B cell (primary cell): Measurements from ENCODE around the gene TMEM53. TPM values are rescaled to one million over a fixed set of nuclear protein-coding genes. Genes with fewer than 3 reads are reported as not detected.

ENCODE experiments used
- ATAC-seq: fragments of 200-7000 bp; cut with Tn5 transposase; one replicate; pipeline ENCODE4 v1.10.0; 2021; ENCODE audit warnings: low read depth, mild to moderate bottlenecking, moderate number of reproducible peaks, moderate library complexity
- CTCF ChIA-PET: fragments of 350-600 bp; sonication (Branson Sonifier 250); formaldehyde crosslinking; loops from one replicate; lab custom pipeline; 2021; ENCODE audit warnings: antibody characterized with exemption, inconsistent platforms; lab: Charles Lee
- POLR2A ChIA-PET: fragments of 350-600 bp; sonication (Branson Sonifier 250); formaldehyde crosslinking; loops from one replicate; lab custom pipeline; 2021; ENCODE audit warnings: antibody characterized with exemption; lab: Charles Lee
- DNase-seq: peaks from one replicate; pipeline ENCODE4 v3.0.0; 2013
- H2AFZ ChIP-seq: 2 replicates; pipeline ENCODE4 v1.6.1; 2012; ENCODE audit warnings: mild to moderate bottlenecking, low read depth, low read length; ENCODE audit not compliant: insufficient read depth, poor library complexity, severe bottlenecking
- H3K27ac ChIP-seq, 2 donors: 1 replicate in 1 of 2; 2 replicates in 1 of 2; pipeline ENCODE4 v1.5.1; 2012 to 2013; ENCODE audit warnings: low read length in 2 of 2, mild to moderate bottlenecking in 2 of 2, moderate library complexity in 1 of 2
- H3K27me3 ChIP-seq, 4 experiments: fragments of 200-600 bp in 1 of 4; sonication (generic) in 1 of 4; replicated peaks in 1 of 4; 1 replicate in 2 of 4; 2 replicates in 2 of 4; pipeline versions ENCODE4 v1.6.1 to v1.7.0; 2013 to 2016; ENCODE audit warnings: low read length in 3 of 4, mild to moderate bottlenecking in 2 of 4, mixed read lengths in 1 of 4, moderate library complexity in 1 of 4; ENCODE audit not compliant: insufficient read depth in 4 of 4, control insufficient read depth in 3 of 4; ENCODE audit errors: control extremely low read depth in 1 of 4
- H3K36me3 ChIP-seq, 2 experiments: replicated peaks in 1 of 2; 1 replicate in 1 of 2; 2 replicates in 1 of 2; pipeline versions ENCODE4 v1.6.1 to v1.7.1; 2013; ENCODE audit warnings: low read length in 1 of 2; ENCODE audit not compliant: insufficient read depth in 2 of 2, control insufficient read depth in 1 of 2; ENCODE audit errors: control extremely low read depth in 1 of 2, extremely low read depth in 1 of 2
- H3K4me1 ChIP-seq, 2 donors: fragments of 200-600 bp in 1 of 2; sonication (generic) in 1 of 2; 1 replicate in 1 of 2; 2 replicates in 1 of 2; pipeline versions ENCODE4 v1.5.1 to v1.6.1; 2013 to 2017; ENCODE audit warnings: low read length in 2 of 2; ENCODE audit not compliant: control insufficient read depth in 2 of 2, insufficient read depth in 2 of 2
- H3K4me2 ChIP-seq: replicated peaks from 2 replicates; pipeline ENCODE3; 2012; ENCODE audit warnings: mild to moderate bottlenecking, low read depth, low read length; ENCODE audit not compliant: poor library complexity, severe bottlenecking
- H3K4me3 ChIP-seq, 5 experiments: fragments of 200-600 bp in 1 of 5; sonication (generic) in 1 of 5; 1 replicate in 3 of 5; 2 replicates in 2 of 5; pipeline versions ENCODE4 v1.5.1 to v1.7.0; 2011 to 2016; ENCODE audit warnings: low read length in 4 of 5, mild to moderate bottlenecking in 4 of 5, low read depth in 2 of 5, control low read depth in 1 of 5, moderate library complexity in 1 of 5; ENCODE audit not compliant: insufficient read depth in 1 of 5; ENCODE audit errors: control extremely low read depth in 1 of 5, extremely low read depth in 1 of 5
- H3K79me2 ChIP-seq: fragments of 200-600 bp; sonication (generic); one replicate; pipeline ENCODE4 v1.6.0; 2016; ENCODE audit warnings: low read length; ENCODE audit not compliant: control insufficient read depth, insufficient read depth
- H3K9ac ChIP-seq: fragments of 200-600 bp; sonication (generic); 2 replicates; pipeline ENCODE4 v1.6.1; 2017; ENCODE audit warnings: mild to moderate bottlenecking, low read length, moderate library complexity
- H3K9me3 ChIP-seq, 3 donors: one replicate each; pipeline versions ENCODE4 v1.6.1 to v1.7.1; 2013; ENCODE audit warnings: low read length in 2 of 3; ENCODE audit not compliant: control insufficient read depth in 2 of 3, insufficient read depth in 1 of 3; ENCODE audit errors: control extremely low read depth in 1 of 3
- H4K20me1 ChIP-seq: 2 replicates; pipeline ENCODE4 v1.6.0; 2012; ENCODE audit warnings: mild to moderate bottlenecking, low read length; ENCODE audit not compliant: insufficient read depth, control insufficient read depth, poor library complexity, severe bottlenecking
- H3K27ac Mint-ChIP-seq: one replicate; pipeline ENCODE4 v1.8.0; 2021; ENCODE audit warnings: mixed read lengths
- H3K27me3 Mint-ChIP-seq: one replicate; pipeline ENCODE4 v1.8.0; 2021; ENCODE audit warnings: mixed read lengths
- H3K4me1 Mint-ChIP-seq: one replicate; pipeline ENCODE4 v1.8.0; 2021; ENCODE audit warnings: mixed read lengths
- H3K4me3 Mint-ChIP-seq: one replicate; pipeline ENCODE4 v1.8.0; 2021; ENCODE audit warnings: mixed read lengths
- H3K9me3 Mint-ChIP-seq: one replicate; pipeline ENCODE4 v1.8.0; 2022; ENCODE audit warnings: mixed read lengths; ENCODE audit not compliant: insufficient read depth
- CTCF ChIP-seq: fragments of 200-600 bp; IDR thresholded peaks from one replicate; pipeline ENCODE4 v1.8.0; 2022; ENCODE audit warnings: antibody characterized with exemption, mild to moderate bottlenecking
- EZH2 ChIP-seq: IDR thresholded peaks from 2 replicates; pipeline ENCODE4 v1.6.1; 2012; ENCODE audit warnings: borderline replicate concordance, low read depth, mild to moderate bottlenecking, moderate library complexity, low read length; ENCODE audit not compliant: insufficient read depth, poor library complexity, severe bottlenecking
- WGBS: methylation state at CpG from one replicate; pipeline ENCODE4 v1.1.5; 2013; ENCODE audit warnings: missing lambda C conversion rate; ENCODE audit not compliant: insufficient coverage; 5-methylcytosine and 5-hydroxymethylcytosine counted together
- intact Hi-C: fragments of 100-400 bp; cut with micrococcal nuclease; formaldehyde crosslinking; loops from one replicate; pipeline ENCODE4 v1.10.0; 2022
- polyA plus RNA-seq: library from polyadenylated mRNA; depleted of rRNA; stranded (reverse); fragments of >200 nt; gene quantifications from 2 replicates; pipeline ENCODE4 v1.2.3, GENCODE V29; 2012
- total RNA-seq, 2 donors: library from RNA; stranded (reverse); fragments of 120-200 nt in 1 of 2; gene quantifications; 1 replicate in 1 of 2; 2 replicates in 1 of 2; pipeline versions ENCODE4 v1.2.3 to v1.2.4, GENCODE V29; 2013 to 2022

The TMEM53 gene
- total and polyA plus RNA-seq, 2 donors (not counting 1 experiment from before 2014, with no cell fraction given), result 6.5 to 6.8 TPM

GRCh38 chr1:44611866-44612265, 62.4 kb downstream of the TMEM53 start:
- ChIA-PET POLR2A (no interaction called here), CTCF (interaction anchor here (6.1 kb wide), 1 partner anchor 40 kb away, joined by 65 read pairs; no protein-coding TSS in a partner anchor)
- no peak overlapping the region for H3K27ac ChIP-seq
- H3K4me3 Mint-ChIP-seq, result no peak overlapping the region
- no peaks in the 10 kb centered on the region for H3K9me3 ChIP-seq
- no peaks in the 10 kb centered on the region for H3K27me3 ChIP-seq
- H3K79me2 ChIP-seq, result no peaks in the 10 kb centered on the region
- H3K36me3 ChIP-seq, result no peaks in the 10 kb centered on the region
- H3K4me1 Mint-ChIP-seq, result no peaks in the 10 kb centered on the region
- H3K9me3 Mint-ChIP-seq, result no peaks in the 10 kb centered on the region
- intact Hi-C loops, result no loop called here
- H2AFZ ChIP-seq, result no peak overlapping the region
- peaks cover 14% of the 10 kb centered on the region for H3K27me3 Mint-ChIP-seq
- no peak for ATAC-seq
- 83% methylated on average over 4 of the region's 4 CpGs for WGBS
- TF ChIP-seq CTCF, result no peak
- TF ChIP-seq EZH2, result no peak
- no peaks in the 10 kb centered on the region for H4K20me1 ChIP-seq
- DNase-seq, result no peak
- H3K4me2 ChIP-seq, result no peak overlapping the region
- H3K4me3 ChIP-seq, result no peak overlapping the region
- no peaks in the 10 kb centered on the region for H3K4me1 ChIP-seq
- no peak overlapping the region for H3K9ac ChIP-seq
- H3K27ac Mint-ChIP-seq, result no peak overlapping the region

GRCh38 chr1:44611419-44611818, 62.9 kb downstream of the TMEM53 start:
- Histone ChIP-seq H3K9me3 (no peaks in the 10 kb centered on the region), H3K4me2 (no peak overlapping the region), H4K20me1 (no peaks in the 10 kb centered on the region), H3K27ac (no peak overlapping the region), H3K79me2 (no peaks in the 10 kb centered on the region), H3K4me3 (no peak overlapping the region), H3K4me1 (no peaks in the 10 kb centered on the region), H3K36me3 (no peaks in the 10 kb centered on the region), H2AFZ (no peak overlapping the region), H3K9ac (no peak overlapping the region), H3K27me3 (no peaks in the 10 kb centered on the region)
- Mint-ChIP-seq H3K27ac (no peak overlapping the region), H3K27me3 (peaks cover 11% of the 10 kb centered on the region), H3K4me1 (no peaks in the 10 kb centered on the region), H3K4me3 (no peak overlapping the region), H3K9me3 (no peaks in the 10 kb centered on the region)
- ATAC-seq, result no peak
- WGBS, result 64% methylated on average over 4 of the region's 5 CpGs
- TF ChIP-seq CTCF, result no peak
- no peak for TF ChIP-seq EZH2
- intact Hi-C loops, result no loop called here
- CTCF ChIA-PET, result interaction anchor here (6.1 kb wide), 1 partner anchor 40 kb away, joined by 65 read pairs; no protein-coding TSS in a partner anchor
- DNase-seq, result no peak
- POLR2A ChIA-PET, result no interaction called here
